Stimulated activated CD4-positive, alpha-beta T cell treated with anti-CD3 and anti-CD28 coated beads, TNF-alpha, amount 100 ng/mL, for 4 hours (primary cell): Measurements from ENCODE around the gene TOP3B.
A peak's percentile ranks its signal among the peaks of the same experiment; 100 is the strongest.
"Not testable (repeated sequence)": the region's sequence is repeated elsewhere in the genome, so short reads cannot be mapped to it uniquely, and the experiment has no call there.

Experiments
- DNase-seq, 3 experiments: peaks; one replicate each; pipeline ENCODE4 v3.0.0-alpha.2; 2020; ENCODE audit warnings: low read depth in 3 of 3

The TOP3B gene

DNA sequence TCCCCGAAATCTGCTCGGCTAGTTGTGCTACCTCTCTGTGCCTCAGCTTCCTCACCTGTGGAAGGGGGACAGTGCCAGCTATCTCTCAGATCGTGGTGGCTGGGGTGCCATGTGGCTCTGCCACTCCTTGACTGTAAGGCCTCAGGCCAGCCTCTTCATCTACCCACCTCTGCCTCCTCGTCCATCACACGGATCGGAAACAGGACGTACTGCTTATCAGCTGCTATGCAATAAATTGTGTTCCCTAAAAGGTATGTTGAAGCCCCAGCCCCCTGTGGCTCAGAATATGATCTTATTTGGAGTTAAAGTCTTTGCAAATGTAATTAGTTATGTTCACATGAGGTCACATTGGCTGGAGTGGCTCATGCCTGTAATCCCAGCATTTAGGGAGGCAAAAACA is 37.7 kb downstream of the TOP3B start:
- DNase-seq = no peak

DNA sequence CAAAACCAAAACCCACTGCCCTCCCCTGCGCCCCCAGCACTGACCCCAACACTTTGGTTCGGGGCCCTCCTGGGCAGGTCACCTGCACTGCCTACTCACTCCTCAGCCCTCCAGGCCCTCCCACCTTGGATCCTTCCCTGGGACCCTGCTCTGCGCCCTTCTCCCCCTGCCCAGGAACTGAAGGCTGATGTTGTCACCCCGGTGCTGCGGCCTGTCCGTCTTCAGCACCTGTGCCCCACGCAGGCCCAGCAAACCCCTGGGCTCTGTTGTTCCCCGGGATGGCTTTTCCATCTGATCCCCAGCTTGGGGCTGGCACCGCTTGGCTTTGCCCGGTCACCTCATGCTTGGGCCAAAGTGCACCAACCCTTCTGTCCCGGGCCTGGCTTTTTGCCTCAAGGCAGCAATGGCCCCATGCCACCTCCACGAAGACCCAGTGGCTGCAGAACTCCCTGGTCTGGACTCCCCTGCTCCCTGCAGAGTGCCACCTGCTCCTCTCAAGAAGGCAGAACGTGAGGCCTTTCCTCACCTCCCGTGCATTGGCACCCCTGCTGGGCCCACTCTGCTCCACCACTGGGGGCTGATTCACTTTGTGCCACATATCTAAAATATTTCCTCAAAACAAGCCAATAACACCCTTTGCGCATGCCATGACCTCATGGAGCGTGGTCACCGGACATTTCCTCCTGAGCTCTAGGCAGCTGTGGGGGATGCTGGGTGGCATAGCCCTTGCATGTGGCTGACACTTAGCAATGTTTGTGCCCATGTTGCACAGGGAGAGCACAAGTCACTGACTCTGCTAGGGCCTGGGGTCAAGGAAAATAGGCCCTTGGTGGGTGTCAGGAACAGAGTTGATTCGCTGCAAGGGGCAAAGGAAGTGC is 38.8 kb downstream of the TOP3B start:
- no peak for DNase-seq

DNA sequence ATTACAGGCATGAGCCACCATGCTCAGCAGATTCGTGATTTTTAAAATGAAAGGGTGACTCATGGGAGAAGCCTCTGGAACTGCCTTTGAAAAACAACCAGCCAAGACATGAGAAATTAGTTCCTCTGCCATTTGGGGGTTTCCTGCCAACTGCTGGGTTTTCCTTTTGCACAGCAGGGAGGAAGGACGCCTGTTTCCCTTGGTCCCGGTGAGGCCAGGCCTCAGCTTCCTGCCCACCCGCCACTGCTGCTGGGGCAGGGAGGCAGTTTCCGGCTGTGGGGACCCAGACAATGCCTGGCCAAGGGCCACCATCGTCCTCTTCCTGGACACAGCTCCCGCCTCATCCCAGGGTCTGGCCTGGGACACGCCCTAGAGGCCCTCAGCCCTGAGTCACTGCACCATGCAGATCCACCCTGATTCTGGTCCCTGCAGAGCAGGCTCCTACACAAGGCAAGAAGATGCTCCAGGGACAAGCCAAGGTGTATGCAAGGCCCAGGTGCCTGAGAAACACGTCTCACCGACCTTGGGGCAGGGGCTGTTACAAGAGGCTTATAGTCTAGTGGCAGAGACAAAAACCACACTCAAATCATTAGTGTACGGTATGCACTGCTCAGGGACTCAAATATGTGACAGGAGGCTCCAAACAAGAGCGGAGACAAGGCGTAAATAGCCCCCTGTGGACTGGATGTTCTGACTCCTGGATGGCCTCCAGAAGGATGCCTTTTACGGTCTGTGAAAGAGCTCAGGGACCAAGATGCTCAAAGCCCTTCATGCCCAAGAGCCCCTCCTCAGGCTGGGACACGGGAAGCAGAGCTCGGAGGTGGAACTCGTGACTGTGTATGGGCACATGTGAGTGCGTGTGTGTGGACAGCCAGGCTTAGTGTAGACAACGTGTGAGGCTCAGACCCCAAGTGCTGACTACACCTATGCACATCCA is 39.9 kb downstream of the TOP3B start:
- DNase-seq = no peak

DNA sequence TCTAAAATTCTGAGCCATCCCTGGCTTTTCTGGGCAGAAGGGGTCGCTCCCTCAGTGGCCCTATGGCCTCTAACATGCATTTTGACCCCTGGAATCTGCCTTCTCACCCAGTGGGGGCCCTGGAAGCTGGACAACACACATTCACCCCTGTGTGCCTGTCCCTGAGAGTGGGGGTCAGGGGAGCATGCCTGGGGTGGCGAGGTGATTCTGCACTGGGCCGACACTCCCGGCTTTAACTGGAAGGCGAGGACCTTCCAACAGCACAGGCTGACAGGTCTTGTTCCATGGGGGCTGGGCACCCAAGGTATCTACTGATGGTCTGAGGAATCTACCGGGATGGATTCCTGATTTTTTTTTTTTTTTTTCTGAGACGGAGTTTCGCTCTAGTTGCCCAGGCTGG is 40.7 kb downstream of the TOP3B start:
- no peak for DNase-seq

DNA sequence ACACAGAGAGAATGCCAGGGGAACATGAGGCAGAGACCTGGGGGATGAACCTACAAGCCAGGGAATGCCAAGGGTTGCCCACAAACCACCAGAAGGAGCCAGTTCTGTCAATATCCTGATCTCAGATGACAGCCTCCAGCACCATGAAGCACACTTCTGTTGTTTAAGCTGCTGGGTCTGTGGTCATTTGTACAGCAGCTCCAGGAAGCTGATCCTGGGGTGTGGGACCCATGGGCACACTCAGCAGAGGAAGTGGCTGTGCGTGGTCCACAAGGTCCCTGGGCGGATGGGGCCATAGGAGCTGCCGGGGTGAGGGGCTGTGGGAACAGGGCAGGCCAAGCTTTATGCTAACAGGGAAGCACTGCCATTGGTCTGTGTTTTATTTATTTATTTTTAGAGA is 42.1 kb downstream of the TOP3B start:
- DNase-seq = no peak

DNA sequence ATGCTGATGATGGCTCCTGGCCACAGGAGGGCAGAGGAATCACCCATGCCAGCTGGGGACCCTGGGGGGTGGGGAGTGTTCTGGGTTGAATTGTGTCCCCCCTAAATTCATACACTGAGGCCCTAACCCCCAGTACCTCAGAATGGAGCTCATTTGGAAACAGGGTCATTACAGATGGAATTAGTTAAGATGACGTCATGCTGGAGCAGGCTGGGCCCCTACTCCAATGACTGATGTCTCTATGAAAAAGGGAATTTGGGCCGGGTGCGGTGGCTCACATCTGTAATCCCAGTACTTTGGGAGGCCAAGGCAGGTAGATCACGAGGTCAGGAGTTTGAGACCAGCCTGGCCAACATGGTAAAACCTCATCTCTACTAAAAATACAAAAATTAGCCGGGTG is 42.7 kb downstream of the TOP3B start:
- not testable (repeated sequence) for DNase-seq

DNA sequence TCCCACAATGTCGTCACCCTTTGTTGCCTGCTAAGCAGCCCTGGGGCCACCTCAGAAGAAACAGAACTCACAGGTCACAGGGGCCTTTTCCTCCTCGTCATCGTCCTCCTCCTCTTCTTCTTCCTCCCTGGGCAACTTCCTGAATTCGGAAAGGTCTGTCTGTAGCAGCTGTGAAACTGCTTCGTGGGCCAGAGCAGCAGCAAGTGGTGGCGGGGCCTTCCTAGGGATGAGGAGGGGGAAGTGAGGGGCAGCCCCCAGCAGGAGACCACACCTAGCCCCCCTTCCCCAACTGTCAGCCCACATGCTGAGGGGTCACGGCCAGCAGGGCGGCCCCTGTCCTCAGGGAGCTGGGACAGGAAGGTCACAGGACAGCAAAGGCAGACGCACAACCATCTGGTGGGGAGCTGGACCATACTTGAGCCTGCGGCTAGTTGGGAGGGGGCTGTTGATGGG is 43.1 kb downstream of the TOP3B start:
- DNase-seq = no peak

DNA sequence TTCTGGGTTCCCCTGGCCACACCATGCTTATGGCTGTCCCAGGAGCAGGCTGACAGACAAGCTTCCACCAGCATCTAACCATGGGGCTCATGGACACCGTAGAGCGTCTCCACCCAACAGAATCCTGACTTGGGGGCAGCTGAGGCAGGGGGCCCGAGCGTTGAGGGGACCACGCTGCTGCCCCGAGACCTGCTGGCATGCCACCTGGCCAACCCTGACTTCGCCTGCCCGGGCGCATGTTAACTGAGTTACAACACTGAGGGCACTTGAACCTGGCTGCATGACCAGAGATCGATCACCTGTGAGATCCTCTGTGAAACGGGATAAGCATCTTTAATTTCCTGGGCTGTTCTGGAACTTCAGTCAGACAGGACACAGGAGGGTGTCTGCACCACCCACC is 43.7 kb downstream of the TOP3B start:
- no peak for DNase-seq

DNA sequence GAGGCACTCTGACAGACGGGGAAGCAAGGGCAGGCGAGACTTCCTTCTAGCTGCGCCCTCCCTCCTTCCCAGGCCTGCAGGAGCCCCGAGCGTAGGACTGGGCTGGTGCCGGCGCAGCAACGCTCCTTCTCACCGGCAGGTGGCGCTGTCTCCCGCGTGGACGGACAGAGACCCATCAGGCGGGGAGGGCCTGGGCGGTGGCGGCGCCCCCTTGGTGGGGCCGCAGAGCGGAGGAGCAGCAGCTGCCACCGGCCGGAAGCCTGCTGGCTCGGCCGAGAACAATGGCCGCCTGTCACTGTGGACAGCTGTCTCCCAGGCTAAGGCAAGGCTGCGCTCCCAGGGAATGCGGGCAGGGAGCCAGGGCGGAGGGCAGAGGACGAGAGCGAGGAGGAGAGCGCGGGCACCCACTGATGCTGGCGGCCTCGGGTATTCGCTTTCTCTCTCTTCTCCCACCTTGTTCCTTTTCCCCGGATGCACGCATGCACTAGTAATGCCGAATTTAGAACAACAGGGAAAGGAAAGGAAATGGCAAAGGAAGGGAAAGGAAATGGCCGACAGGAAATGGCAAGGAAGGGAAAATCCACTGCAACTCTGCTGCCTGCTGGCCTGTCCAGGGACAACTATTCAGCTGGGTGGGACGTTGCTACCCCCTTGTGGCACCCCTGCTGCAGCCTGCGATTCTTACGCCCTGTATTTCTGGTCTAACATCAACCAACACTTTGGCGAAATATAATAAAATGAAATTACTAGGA is 44.3 kb downstream of the TOP3B start:
- peak; percentile 76 to 91 (median 76) for DNase-seq

DNA sequence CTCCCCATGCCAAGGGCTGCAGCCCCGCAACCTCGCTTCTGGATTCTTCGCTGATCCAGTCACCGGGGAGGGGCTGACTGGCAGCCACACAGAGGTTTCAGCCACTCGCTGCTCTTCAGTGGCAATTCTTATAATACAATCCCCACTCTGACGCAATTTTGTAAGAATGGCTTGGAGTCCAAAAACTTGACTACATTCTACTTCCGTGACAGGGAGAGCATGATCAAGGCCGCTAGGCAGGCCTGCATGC is 44.8 kb downstream of the TOP3B start:
- DNase-seq = no peak

DNA sequence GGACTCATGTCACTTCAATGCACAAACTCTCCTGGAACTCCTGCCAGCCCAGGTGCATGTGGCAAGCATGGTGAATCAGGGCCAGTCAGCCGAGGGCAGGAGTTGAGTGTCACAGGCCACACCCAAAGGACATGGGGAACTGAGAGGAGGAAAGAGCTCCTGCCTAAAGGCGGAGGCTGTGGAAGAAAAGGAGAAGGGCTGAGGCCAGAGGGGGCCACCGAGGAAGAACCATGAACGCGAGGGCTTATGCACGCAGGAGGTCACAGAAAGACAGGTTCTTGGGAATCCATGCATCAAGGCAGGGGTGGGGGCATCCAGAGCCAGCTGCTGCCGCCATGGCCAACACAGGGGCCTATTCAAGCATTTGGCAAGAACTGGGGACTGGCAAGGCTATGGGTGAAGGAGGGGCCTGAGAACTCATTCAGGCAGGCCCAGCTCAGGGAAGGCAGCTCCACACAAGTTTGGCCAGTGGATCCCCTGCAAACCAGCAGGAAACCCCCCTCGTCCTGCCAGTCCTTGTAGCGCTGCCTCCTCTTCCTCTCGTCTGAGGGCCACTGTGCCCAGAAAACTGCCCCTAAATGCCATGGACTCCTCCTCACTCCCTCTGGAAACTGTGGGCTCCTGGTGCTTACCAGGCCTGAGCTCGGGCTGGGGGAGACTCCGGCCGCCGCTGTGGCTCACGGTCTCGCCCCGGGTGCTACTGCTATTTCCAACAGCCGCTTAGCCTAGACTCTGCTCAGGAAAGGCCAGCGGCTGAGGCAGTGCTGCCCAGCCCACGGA is 45.4 kb downstream of the TOP3B start:
- no peak for DNase-seq

DNA sequence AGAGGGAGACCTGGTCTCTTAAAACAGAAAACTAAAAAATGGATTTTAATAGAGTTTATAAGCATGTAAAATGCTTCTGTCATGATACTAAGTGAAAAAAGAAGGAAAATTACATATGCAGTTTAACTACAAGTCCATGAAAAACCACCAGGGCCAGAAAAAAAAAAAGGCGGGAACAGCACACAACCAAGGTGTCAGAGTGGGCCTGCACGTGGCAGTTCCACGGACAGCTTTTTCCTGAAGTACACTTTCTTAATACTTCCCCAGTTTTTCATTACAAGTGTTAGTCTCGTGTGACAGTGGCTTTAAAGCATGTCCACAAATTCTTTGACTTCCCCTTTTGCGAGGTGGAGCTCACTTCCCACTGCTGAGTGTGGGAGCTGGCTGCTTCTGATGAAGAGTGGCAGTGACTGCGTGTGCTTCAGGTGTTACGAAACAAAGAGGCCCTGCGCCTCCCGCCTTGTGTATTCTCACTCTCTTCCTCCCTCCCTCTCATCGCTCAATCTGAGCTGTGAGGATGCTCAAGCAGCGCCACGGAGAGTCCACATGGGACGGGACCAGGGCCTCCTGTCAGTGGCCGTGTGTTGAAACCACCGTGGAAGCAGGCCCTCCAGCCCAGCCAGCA is 46.3 kb downstream of the TOP3B start:
- DNase-seq = no peak

DNA sequence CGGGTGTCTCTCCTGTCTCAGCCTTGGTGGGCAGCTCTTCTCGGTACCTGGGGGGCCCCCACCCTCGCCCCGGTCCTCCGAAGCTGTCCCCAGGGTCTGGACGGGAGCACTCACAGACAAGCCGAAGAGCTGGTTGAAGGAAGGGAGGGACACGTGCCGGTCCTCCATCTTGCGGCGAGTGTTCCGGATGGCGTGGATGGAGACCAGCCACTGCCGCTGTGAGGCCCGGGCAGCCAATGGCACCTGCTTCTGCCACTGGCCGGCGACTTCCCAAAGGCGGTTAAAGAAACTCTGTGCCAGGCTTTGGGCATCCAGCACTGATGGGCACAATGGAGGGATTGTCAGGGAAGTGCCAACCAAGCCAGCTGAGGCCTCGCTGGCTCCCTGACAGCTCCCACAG is 48.7 kb downstream of the TOP3B start:
- no peak for DNase-seq

DNA sequence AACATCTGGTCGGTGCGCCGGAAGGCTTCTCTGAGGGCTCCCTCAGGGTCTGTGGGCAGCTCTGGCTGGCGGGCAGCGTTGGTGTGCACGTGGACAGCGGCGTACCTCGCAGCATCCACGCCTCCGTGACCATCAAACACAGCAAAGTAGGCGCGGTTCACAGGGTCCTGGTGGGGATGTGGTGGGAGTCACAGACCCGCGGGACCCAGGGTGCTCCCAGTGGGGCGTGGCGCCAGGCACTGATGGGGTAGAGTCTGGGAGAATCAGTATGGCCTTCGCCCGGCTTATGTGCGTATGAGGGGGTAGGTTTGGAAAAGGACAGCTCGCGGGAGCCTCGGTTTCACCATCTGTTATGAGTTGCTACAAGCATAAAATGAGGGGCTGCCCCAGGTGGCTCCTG is 49.2 kb downstream of the TOP3B start:
- DNase-seq = no peak

DNA sequence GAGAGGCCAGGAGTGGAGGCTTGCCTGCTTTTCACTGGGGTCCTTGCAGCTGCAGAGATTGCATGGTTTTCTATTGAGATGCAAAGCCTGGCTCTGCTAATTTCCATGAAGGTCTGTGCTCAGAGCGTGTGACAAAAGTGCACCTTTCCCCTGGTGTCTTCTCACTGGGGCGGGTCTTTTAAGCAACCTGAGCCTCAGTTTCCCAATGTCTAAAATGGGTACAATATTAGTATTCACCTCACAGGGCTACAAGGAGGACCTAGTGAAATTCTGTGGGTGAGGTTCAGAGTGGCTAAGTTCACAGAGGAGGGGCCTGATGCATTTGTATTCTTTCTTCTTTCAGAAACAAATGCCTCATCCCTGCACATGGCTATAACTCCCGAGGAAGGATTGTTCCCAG is 50.2 kb downstream of the TOP3B start:
- no peak for DNase-seq

DNA sequence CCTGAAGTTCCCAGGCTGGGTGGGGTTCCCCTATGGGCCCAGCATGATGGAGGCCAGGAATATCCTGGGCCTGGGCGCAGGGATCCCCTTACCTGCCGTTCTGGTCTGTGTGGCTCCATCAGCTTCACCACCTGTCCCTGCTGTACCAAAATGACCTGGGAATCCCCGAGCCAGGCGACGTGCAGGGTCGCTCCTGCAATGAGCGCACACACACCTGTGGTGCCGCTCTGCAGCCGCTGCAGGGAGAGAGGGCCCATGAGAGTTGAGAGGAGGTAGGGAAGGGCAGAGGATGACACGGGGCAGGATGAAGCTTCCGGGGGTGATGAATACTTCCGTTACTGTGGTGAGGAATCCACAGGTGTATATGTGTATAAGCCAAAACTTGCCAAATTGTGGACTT is 51.5 kb downstream of the TOP3B start:
- DNase-seq = no peak

DNA sequence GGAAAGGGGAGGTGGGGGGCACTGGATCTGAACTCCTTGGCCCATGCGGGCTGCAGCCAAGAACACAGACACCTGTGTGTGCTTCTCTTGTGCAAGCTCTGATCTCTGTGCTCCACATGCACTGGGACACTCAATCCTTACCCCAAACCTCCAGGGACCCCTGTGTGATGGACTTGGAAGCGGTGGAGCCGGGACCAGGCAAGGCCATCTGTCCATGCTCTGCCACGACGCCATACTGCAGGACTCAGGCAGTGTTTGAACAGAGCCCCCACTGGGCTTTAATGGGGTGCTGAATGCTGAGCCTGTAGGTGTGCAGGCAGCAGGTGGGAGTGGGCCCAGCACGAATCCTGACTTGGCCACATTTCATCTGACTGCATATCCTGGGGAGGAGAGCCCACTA is 53.3 kb downstream of the TOP3B start:
- no peak for DNase-seq

DNA sequence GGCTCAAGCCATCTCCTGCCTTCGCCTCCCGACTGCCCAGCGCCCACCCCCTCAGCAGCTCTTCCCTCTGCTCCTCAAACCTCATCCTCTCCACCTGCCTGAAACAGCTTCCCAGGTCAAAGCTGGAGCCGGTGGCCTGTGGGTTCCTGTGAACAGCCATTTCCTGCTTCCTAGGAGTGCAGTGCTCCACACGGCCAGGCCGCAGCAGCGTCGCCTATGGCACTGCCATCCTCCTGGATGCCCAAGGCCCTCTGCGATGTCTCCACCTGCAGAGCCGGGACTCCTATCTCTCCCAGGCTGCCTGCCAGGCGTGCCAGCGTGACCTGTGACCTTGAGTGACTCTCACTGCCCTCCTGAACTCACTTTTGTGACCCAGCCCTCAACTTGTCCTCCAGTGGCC is 54.5 kb downstream of the TOP3B start:
- DNase-seq = no peak

DNA sequence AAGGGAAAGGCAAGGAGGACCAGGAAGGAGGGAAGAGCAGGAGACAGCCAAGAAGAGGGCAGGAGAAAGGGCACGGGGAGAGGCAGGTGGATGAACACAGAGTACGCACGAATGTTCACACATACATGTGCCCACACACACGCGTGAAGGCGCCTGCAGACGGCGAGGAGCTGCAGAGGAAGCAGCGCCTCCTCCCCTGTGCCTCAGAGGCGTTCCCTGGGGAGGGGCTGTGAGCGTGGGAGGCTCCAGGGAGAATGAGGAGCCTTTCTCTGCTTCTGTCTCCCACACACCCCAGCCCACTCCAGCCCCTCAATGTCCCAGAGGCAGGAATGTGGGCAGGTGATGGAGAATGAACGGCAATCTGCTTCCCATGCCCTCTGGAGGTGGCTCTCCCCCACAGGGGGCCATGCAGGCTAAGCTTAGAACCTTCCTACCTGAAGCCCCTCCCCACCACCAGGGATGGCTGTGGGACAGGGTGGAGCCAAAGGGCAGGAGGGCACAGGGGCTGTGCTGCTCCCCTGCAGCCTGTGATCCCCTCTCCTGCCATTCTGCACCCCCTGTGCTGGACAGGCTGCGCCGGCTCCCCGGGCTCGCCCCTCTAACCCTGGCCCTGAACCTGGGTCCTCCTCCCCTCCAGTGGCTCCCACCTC is 55.3 kb downstream of the TOP3B start:
- DNase-seq = no peak

DNA sequence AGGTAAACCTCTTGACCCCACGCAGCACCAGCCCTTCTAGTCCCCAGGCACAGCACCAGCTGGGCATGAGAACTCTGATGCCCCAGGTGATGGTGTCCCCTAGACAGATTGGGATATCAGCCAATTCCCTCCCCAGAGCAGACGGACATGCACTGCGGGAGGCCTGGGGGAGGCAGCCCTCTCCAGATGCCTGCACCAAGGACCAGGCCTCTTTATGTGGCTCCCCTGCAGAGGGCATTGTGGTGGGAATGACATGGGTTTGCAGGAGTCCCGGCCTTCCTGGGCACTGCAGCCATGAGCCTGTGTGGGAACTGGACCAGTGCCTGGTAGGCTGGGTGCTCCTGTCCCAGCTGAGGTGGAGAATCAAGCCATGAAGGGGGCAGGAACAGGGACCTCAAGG is 55.9 kb downstream of the TOP3B start:
- DNase-seq = no peak

DNA sequence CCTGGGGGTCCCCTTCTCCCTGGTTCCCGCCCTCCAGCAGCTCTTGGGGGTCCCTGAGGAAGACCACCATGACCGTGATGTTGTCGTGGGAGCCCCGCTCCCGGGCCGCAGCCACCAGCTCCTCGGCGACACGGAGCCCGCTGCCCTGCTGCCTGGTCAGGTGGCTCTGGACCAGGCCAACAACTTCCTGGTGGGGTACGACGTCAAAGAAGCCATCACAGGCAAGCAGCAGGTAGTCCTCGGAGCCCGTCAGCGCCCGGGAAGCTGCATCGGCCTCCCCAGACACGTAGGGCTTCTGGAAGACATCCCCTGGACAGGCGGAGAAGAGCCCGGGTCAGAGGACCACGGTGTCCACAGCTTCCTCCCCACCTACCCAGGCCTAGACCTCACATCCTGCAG is 59.4 kb downstream of the TOP3B start:
- no peak for DNase-seq
